Progenitor cell of endocrine pancreas (in vitro differentiated cells): ENCODE data around the gene GPR50. TPM values are rescaled to one million over a fixed set of nuclear protein-coding genes. Genes with fewer than 3 reads are reported as not detected.

Experiments used
- DNase-seq: peaks from one replicate; pipeline ENCODE4 v3.0.0; 2021; ENCODE audit warnings: low spot score; ENCODE audit not compliant: unreplicated experiment
- H3K27ac Mint-ChIP-seq: 2 replicates; pipeline ENCODE4 v1.8.0; 2021; ENCODE audit warnings: mild to moderate bottlenecking, moderate library complexity, mixed read lengths
- H3K27me3 Mint-ChIP-seq: 2 replicates; pipeline ENCODE4 v1.8.0; 2021; ENCODE audit warnings: mixed read lengths
- H3K36me3 Mint-ChIP-seq: 2 replicates; pipeline ENCODE4 v1.8.0; 2022; ENCODE audit warnings: mixed read lengths; ENCODE audit not compliant: insufficient read depth
- H3K4me1 Mint-ChIP-seq: 2 replicates; pipeline ENCODE4 v1.8.0; 2021; ENCODE audit warnings: low read depth, mixed read lengths
- H3K4me3 Mint-ChIP-seq: 2 replicates; pipeline ENCODE4 v1.8.0; 2021; ENCODE audit warnings: low read depth, mild to moderate bottlenecking, moderate library complexity, mixed read lengths
- H3K9me3 Mint-ChIP-seq: 2 replicates; pipeline ENCODE4 v1.8.0; 2021; ENCODE audit warnings: low read depth, mixed read lengths
- total RNA-seq: library from RNA; stranded (reverse); gene quantifications from 2 replicates; pipeline ENCODE4 v1.2.1, GENCODE V29; 2021
- TF ChIP-seq, protein P1 (sequence below): fragments of 200-600 bp; sonication (generic); IDR thresholded peaks from one replicate; pipeline ENCODE4 v1.5.0; 2021; ENCODE audit warnings: antibody characterized with exemption, mild to moderate bottlenecking; ENCODE audit not compliant: unreplicated experiment

GPR50 gene
- total RNA-seq, 1 donor from 2014 or later = 0.29 TPM

DNA sequence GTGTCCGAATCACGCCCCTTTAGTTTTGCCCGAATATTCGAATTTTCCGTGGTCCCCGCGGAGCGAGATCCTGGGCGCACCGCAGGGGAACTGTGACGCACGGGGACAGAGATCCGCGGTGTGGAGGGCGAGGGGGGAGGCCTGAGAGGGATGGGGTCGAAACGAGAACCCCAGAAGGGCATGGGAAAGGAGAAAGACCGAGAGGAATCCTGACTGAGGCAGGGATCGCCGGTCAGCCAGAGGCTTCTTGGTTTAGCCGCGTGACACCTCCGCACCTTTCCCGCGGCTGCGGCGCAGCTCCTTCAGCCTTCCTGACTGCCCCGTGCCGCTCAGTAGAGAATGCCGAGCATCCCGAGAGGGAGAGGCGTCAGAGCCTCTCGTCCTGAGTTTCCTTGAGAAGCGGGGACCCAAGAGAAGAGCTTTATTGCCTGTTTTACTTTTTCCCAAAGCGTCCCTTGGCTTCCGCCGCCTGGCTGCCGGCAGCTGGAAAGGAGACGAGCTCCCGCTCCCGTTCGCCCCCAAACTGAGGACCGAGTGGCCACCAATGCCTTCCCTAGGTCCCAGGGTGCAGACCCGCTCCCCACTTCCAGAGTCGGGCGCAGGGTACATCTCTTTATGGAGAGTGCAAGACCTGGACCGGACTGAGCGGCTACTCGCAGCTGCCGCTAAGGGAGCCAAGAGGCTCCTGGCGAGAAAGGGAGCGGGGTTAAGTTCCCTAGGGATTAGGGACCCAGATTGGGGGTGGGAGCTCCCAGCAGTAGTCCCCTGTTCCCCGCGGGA lies 911 bp upstream of the GPR50 start:
- H3K27ac Mint-ChIP-seq = no peak overlapping the region
- DNase-seq = no peak
- peak overlapping the region; percentile 49 for H3K4me3 Mint-ChIP-seq
- peaks cover 8% of the 10 kb centered on the region for H3K4me1 Mint-ChIP-seq
- H3K27me3 Mint-ChIP-seq = peaks cover 86% of the 10 kb centered on the region
- no peaks in the 10 kb centered on the region for H3K36me3 Mint-ChIP-seq
- peaks cover 10% of the 10 kb centered on the region for H3K9me3 Mint-ChIP-seq
- TF ChIP-seq, protein P1, sequence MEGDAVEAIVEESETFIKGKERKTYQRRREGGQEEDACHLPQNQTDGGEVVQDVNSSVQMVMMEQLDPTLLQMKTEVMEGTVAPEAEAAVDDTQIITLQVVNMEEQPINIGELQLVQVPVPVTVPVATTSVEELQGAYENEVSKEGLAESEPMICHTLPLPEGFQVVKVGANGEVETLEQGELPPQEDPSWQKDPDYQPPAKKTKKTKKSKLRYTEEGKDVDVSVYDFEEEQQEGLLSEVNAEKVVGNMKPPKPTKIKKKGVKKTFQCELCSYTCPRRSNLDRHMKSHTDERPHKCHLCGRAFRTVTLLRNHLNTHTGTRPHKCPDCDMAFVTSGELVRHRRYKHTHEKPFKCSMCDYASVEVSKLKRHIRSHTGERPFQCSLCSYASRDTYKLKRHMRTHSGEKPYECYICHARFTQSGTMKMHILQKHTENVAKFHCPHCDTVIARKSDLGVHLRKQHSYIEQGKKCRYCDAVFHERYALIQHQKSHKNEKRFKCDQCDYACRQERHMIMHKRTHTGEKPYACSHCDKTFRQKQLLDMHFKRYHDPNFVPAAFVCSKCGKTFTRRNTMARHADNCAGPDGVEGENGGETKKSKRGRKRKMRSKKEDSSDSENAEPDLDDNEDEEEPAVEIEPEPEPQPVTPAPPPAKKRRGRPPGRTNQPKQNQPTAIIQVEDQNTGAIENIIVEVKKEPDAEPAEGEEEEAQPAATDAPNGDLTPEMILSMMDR = no peak

DNA sequence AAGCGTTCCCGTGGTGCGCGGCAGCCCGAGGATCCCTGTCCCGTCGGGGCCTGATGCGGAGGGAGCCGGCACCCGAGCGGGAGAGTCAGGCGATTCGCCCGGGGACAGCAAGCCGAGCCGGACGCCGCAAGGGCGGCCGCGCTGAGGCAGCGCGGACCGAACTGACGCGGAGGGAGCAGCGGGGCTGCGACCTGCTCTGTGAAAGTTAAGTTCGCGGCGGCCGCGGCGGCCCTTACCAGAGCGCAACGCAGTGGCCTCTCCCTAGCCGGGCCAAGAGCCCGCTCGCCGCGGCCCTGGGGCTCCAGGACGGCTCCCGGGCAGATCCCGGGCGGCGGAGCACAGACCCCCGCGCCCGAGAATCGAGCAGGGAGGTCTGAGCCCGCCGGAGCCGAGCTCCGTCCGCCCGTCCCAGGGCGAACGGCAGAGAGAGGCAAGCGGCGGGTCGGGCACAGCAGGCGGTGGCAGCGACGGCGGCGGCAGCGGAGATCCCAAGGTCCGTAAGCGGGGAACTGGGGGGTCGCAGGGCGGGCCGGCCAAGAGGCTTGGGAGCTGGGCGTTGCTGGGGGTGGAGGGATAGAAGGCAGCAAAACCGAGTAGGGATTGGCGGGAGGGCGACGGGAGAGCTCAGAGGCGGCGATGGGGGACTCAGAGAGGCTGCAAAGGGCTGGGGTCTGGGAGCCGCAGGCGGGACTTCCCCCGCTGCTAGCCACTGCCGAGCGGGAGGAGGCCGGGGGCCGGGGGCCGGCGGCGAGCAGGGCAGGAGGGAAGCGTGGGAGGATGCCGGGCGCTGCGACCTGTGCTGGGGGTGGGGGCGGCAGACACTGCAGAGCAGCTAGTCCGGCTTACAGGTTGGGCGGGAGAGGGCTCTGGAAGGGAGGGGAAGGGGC lies 1.0 kb downstream of the GPR50 start:
- Mint-ChIP-seq H3K9me3 (peaks cover 15% of the 10 kb centered on the region), H3K4me1 (peaks cover 8% of the 10 kb centered on the region), H3K36me3 (no peaks in the 10 kb centered on the region), H3K27ac (no peak overlapping the region), H3K4me3 (peak overlapping the region; percentile 56), H3K27me3 (peaks cover 87% of the 10 kb centered on the region)
- no peak for DNase-seq
- TF ChIP-seq, protein P1 = no peak

DNA sequence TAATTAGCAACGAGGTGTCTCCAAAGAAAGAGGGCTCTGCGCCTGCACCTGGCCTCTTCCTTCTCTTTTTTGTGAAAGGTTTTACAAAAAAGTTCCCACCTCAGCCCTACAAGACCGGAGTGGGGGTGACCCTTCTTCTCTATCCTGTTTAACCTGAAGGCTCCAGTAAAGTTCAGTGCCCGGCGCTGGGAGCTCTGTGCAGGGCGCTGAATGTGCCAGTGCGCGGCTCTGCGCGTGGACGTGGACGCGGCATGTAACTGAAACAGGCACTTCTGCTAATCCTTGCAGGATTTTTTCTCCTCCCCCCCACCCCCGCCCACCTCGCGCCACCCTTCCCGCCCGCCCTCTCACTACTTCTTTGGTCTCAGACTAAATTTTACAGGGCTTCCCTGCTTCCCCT lies 2.4 kb downstream of the GPR50 start:
- Mint-ChIP-seq H3K4me3 (peak overlapping the region; percentile 56), H3K27me3 (peaks cover 87% of the 10 kb centered on the region), H3K4me1 (peaks cover 8% of the 10 kb centered on the region), H3K9me3 (peaks cover 15% of the 10 kb centered on the region), H3K36me3 (no peaks in the 10 kb centered on the region), H3K27ac (no peak overlapping the region)
- TF ChIP-seq, protein P1 = no peak
- no peak for DNase-seq

DNA sequence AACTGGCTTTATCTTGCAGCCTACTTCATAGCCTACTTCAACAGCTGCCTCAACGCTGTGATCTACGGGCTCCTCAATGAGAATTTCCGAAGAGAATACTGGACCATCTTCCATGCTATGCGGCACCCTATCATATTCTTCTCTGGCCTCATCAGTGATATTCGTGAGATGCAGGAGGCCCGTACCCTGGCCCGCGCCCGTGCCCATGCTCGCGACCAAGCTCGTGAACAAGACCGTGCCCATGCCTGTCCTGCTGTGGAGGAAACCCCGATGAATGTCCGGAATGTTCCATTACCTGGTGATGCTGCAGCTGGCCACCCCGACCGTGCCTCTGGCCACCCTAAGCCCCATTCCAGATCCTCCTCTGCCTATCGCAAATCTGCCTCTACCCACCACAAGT lies 4.0 kb downstream of the GPR50 start:
- Mint-ChIP-seq H3K9me3 (peaks cover 15% of the 10 kb centered on the region), H3K27me3 (peaks cover 80% of the 10 kb centered on the region)

DNA sequence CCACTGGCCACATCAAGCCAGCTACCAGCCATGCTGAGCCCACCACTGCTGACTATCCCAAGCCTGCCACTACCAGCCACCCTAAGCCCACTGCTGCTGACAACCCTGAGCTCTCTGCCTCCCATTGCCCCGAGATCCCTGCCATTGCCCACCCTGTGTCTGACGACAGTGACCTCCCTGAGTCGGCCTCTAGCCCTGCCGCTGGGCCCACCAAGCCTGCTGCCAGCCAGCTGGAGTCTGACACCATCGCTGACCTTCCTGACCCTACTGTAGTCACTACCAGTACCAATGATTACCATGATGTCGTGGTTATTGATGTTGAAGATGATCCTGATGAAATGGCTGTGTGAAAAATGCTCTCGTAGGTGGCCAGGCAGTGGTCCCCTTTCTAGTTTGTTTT lies 4.7 kb downstream of the GPR50 start:
- Mint-ChIP-seq H3K4me3 (no peak overlapping the region), H3K36me3 (no peaks in the 10 kb centered on the region), H3K27me3 (peaks cover 77% of the 10 kb centered on the region), H3K27ac (no peak overlapping the region), H3K9me3 (peaks cover 15% of the 10 kb centered on the region), H3K4me1 (peaks cover 7% of the 10 kb centered on the region)
- TF ChIP-seq, protein P1 = no peak
- no peak for DNase-seq

More for the DNA sequence above, 4.0 kb downstream of the GPR50 start:
- DNase-seq = no peak
- H3K4me3 Mint-ChIP-seq = no peak overlapping the region
- H3K36me3 Mint-ChIP-seq = no peaks in the 10 kb centered on the region
- TF ChIP-seq, protein P1 = no peak
- H3K4me1 Mint-ChIP-seq = peaks cover 7% of the 10 kb centered on the region
- H3K27ac Mint-ChIP-seq = no peak overlapping the region
